ENCODE data around the gene MYCBPAP.

DNA sequence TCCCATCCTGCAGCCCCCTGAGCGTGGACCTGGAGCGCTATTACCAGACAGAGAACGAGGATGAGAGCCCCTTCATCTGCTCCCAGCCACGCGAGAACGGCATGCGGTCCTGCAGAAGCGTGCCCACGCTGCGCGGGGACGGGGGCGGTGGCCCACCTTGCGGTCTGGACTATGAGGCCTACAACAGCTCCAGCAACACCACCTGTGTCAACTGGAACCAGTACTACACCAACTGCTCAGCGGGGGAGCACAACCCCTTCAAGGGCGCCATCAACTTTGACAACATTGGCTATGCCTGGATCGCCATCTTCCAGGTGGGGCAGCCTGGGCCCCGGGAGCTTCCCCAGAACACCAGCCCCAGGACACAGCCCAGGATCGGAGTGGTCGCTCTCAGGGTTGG is 64.3 kb downstream of the MYCBPAP start:
- TF ChIP-seq, protein P1, sequence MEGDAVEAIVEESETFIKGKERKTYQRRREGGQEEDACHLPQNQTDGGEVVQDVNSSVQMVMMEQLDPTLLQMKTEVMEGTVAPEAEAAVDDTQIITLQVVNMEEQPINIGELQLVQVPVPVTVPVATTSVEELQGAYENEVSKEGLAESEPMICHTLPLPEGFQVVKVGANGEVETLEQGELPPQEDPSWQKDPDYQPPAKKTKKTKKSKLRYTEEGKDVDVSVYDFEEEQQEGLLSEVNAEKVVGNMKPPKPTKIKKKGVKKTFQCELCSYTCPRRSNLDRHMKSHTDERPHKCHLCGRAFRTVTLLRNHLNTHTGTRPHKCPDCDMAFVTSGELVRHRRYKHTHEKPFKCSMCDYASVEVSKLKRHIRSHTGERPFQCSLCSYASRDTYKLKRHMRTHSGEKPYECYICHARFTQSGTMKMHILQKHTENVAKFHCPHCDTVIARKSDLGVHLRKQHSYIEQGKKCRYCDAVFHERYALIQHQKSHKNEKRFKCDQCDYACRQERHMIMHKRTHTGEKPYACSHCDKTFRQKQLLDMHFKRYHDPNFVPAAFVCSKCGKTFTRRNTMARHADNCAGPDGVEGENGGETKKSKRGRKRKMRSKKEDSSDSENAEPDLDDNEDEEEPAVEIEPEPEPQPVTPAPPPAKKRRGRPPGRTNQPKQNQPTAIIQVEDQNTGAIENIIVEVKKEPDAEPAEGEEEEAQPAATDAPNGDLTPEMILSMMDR (IDR thresholded peaks at IDR 0.05), result no peak
- TF ChIP-seq POLR2A (IDR thresholded peaks at IDR 0.05) (no peak), POLR2AphosphoS5 (IDR thresholded peaks at IDR 0.05) (no peak), EP300 (IDR thresholded peaks at IDR 0.05; ENCODE audit: low read depth) (no peak)

Data from transverse colon (tissue), 4 donors.